Measurements from ENCODE around the gene XKR8. TPM values are rescaled to one million over a fixed set of nuclear protein-coding genes. Genes with fewer than 3 reads are reported as not detected.
A peak's percentile ranks its signal among the peaks of the same experiment; 100 is the strongest.

XKR8 gene
- total RNA-seq, 2 experiments from 2014 or later = 8.0 TPM

GRCh38 chr1:27957655-27958054 lies 2.1 kb upstream of the XKR8 start:
- H3K27ac Mint-ChIP-seq = no peak overlapping the region
- no peak overlapping the region for H3K4me3 Mint-ChIP-seq
- ChIA-PET CTCF (interaction anchor here (0.8 to 1.8 kb wide), 5 partner anchors 17 to 251 kb away, joined by 3 to 8 read pairs (median 4); no protein-coding TSS in a partner anchor), POLR2A (interaction anchor here (0.9 kb wide), 1 partner anchor 13 kb away, joined by 3 read pairs; no protein-coding TSS in a partner anchor)
- DNase-seq = no peak
- H3K4me1 Mint-ChIP-seq (ENCODE audit: low read depth) = peaks cover 22% of the 10 kb centered on the region
- H3K36me3 Mint-ChIP-seq (ENCODE audit: low read depth) = no peaks in the 10 kb centered on the region
- H3K9me3 Mint-ChIP-seq (ENCODE audit: insufficient read depth) = no peaks in the 10 kb centered on the region
- no peak for ATAC-seq
- H3K27me3 Mint-ChIP-seq (ENCODE audit: low read depth) = peaks cover 9% of the 10 kb centered on the region

- ATAC-seq (no peak), DNase-seq (no peak)
- Mint-ChIP-seq H3K27ac (no peak overlapping the region), H3K9me3 (ENCODE audit: insufficient read depth) (no peaks in the 10 kb centered on the region), H3K4me3 (peak overlapping the region; percentile 80), H3K4me1 (ENCODE audit: low read depth) (peaks cover 26% of the 10 kb centered on the region), H3K36me3 (ENCODE audit: low read depth) (peaks cover under 1% of the 10 kb centered on the region), H3K27me3 (ENCODE audit: low read depth) (peaks cover 6% of the 10 kb centered on the region)
- ChIA-PET CTCF (interaction anchor here (1.0 to 4.1 kb wide), 4 partner anchors 7 to 250 kb away, joined by 4 to 11 read pairs (median 6); no protein-coding TSS in a partner anchor), POLR2A (interaction anchor here (0.9 to 1.2 kb wide), 3 partner anchors 12 to 127 kb away, joined by 3 read pairs; no protein-coding TSS in a partner anchor)
Observed at GRCh38 chr1:27958513-27958912, 1.3 kb upstream of the XKR8 start.

- H3K27ac Mint-ChIP-seq = peak overlapping the region; percentile 28
- H3K36me3 Mint-ChIP-seq (ENCODE audit: low read depth) = peaks cover 9% of the 10 kb centered on the region
Observed at GRCh38 chr1:27960762-27961645, 1.2 kb downstream of the XKR8 start.

GRCh38 chr1:27961646-27962221 lies 2.0 kb downstream of the XKR8 start:
- Mint-ChIP-seq H3K4me1 (ENCODE audit: low read depth) (peaks cover 30% of the 10 kb centered on the region), H3K9me3 (ENCODE audit: insufficient read depth) (no peaks in the 10 kb centered on the region), H3K4me3 (peak overlapping the region; percentile 80), H3K27me3 (ENCODE audit: low read depth) (no peaks in the 10 kb centered on the region), H3K27ac (no peak overlapping the region), H3K36me3 (ENCODE audit: low read depth) (peaks cover 13% of the 10 kb centered on the region)
- no peak for DNase-seq
- ATAC-seq = no peak
- POLR2A ChIA-PET = no interaction called here
- CTCF ChIA-PET = interaction anchor here (0.8 to 4.1 kb wide), 7 partner anchors 10 to 104 kb away, joined by 3 to 11 read pairs (median 4); no protein-coding TSS in a partner anchor

More at GRCh38 chr1:27960762-27961645, 1.2 kb downstream of the XKR8 start:
- ChIA-PET POLR2A (interaction anchor here (1.2 kb wide), 1 partner anchor 32 kb away, joined by 3 read pairs; no protein-coding TSS in a partner anchor), CTCF (interaction anchor here (0.8 to 4.1 kb wide), 7 partner anchors 10 to 103 kb away, joined by 3 to 11 read pairs (median 4); no protein-coding TSS in a partner anchor)
- peak overlapping the region; percentile 80 for H3K4me3 Mint-ChIP-seq
- ATAC-seq (no peak), DNase-seq (no peak)
- H3K4me1 Mint-ChIP-seq (ENCODE audit: low read depth) = peaks cover 30% of the 10 kb centered on the region
- H3K9me3 Mint-ChIP-seq (ENCODE audit: insufficient read depth) = no peaks in the 10 kb centered on the region
- peaks cover 3% of the 10 kb centered on the region for H3K27me3 Mint-ChIP-seq (ENCODE audit: low read depth)

GRCh38 chr1:27963393-27963792 lies 3.6 kb downstream of the XKR8 start:
- Mint-ChIP-seq H3K27ac (no peak overlapping the region), H3K27me3 (ENCODE audit: low read depth) (no peaks in the 10 kb centered on the region), H3K4me3 (no peak overlapping the region), H3K36me3 (ENCODE audit: low read depth) (peaks cover 18% of the 10 kb centered on the region), H3K4me1 (ENCODE audit: low read depth) (peaks cover 32% of the 10 kb centered on the region), H3K9me3 (ENCODE audit: insufficient read depth) (no peaks in the 10 kb centered on the region)
- DNase-seq = no peak
- CTCF ChIA-PET = no interaction called here
- POLR2A ChIA-PET = no interaction called here
- no peak for ATAC-seq

- H3K4me3 Mint-ChIP-seq = no peak overlapping the region
- no peak for DNase-seq
- H3K27ac Mint-ChIP-seq = no peak overlapping the region
- peaks cover 22% of the 10 kb centered on the region for H3K36me3 Mint-ChIP-seq (ENCODE audit: low read depth)
- no peak for ATAC-seq
- no peaks in the 10 kb centered on the region for H3K9me3 Mint-ChIP-seq (ENCODE audit: insufficient read depth)
- CTCF ChIA-PET = interaction anchor here (1.6 kb wide), 1 partner anchor 26 kb away, joined by 4 read pairs; no protein-coding TSS in a partner anchor
- no peaks in the 10 kb centered on the region for H3K27me3 Mint-ChIP-seq (ENCODE audit: low read depth)
- peaks cover 25% of the 10 kb centered on the region for H3K4me1 Mint-ChIP-seq (ENCODE audit: low read depth)
- POLR2A ChIA-PET = no interaction called here
Observed at GRCh38 chr1:27966402-27967105, 6.8 kb downstream of the XKR8 start.

- H3K9me3 Mint-ChIP-seq (ENCODE audit: insufficient read depth) = no peaks in the 10 kb centered on the region
- CTCF ChIA-PET = no interaction called here
- H3K27me3 Mint-ChIP-seq (ENCODE audit: low read depth) = no peaks in the 10 kb centered on the region
- DNase-seq (no peak), ATAC-seq (no peak)
- H3K4me3 Mint-ChIP-seq = no peak overlapping the region
- peaks cover 25% of the 10 kb centered on the region for H3K36me3 Mint-ChIP-seq (ENCODE audit: low read depth)
- no peak overlapping the region for H3K27ac Mint-ChIP-seq
- peaks cover 20% of the 10 kb centered on the region for H3K4me1 Mint-ChIP-seq (ENCODE audit: low read depth)
- POLR2A ChIA-PET = no interaction called here
Observed at GRCh38 chr1:27967106-27967883, 7.5 kb downstream of the XKR8 start.

GRCh38 chr1:27967884-27968466 lies 8.2 kb downstream of the XKR8 start:
- ChIA-PET POLR2A (no interaction called here), CTCF (interaction anchor here (0.6 to 1.6 kb wide), 3 partner anchors 10 to 29 kb away, joined by 3 read pairs; no protein-coding TSS in a partner anchor)
- Mint-ChIP-seq H3K4me3 (no peak overlapping the region), H3K27ac (no peak overlapping the region), H3K4me1 (ENCODE audit: low read depth) (peaks cover 19% of the 10 kb centered on the region), H3K27me3 (ENCODE audit: low read depth) (no peaks in the 10 kb centered on the region), H3K36me3 (ENCODE audit: low read depth) (peaks cover 26% of the 10 kb centered on the region), H3K9me3 (ENCODE audit: insufficient read depth) (no peaks in the 10 kb centered on the region)
- ATAC-seq (no peak), DNase-seq (no peak)

GRCh38 chr1:27968692-27969091 lies 8.9 kb downstream of the XKR8 start:
- ChIA-PET CTCF (interaction anchor here (0.6 to 1.6 kb wide), 3 partner anchors 9 to 30 kb away, joined by 3 read pairs; no protein-coding TSS in a partner anchor), POLR2A (no interaction called here)
- H3K4me1 Mint-ChIP-seq (ENCODE audit: low read depth) = peaks cover 14% of the 10 kb centered on the region
- H3K36me3 Mint-ChIP-seq (ENCODE audit: low read depth) = peaks cover 27% of the 10 kb centered on the region
- no peak for DNase-seq
- H3K4me3 Mint-ChIP-seq = no peak overlapping the region
- H3K27ac Mint-ChIP-seq = no peak overlapping the region
- H3K9me3 Mint-ChIP-seq (ENCODE audit: insufficient read depth) = no peaks in the 10 kb centered on the region
- no peak for ATAC-seq
- no peaks in the 10 kb centered on the region for H3K27me3 Mint-ChIP-seq (ENCODE audit: low read depth)

- Mint-ChIP-seq H3K9me3 (ENCODE audit: insufficient read depth) (no peaks in the 10 kb centered on the region), H3K27me3 (ENCODE audit: low read depth) (no peaks in the 10 kb centered on the region), H3K36me3 (ENCODE audit: low read depth) (peaks cover 20% of the 10 kb centered on the region), H3K27ac (no peak overlapping the region), H3K4me1 (ENCODE audit: low read depth) (peaks cover 12% of the 10 kb centered on the region), H3K4me3 (no peak overlapping the region)
- CTCF ChIA-PET = interaction anchor here (1.0 to 1.3 kb wide), 3 partner anchors 10 to 142 kb away, joined by 3 to 4 read pairs (median 3); no protein-coding TSS in a partner anchor
- DNase-seq (no peak), ATAC-seq (no peak)
- POLR2A ChIA-PET = interaction anchor here (1.3 kb wide), 1 partner anchor 12 kb away, joined by 3 read pairs; no protein-coding TSS in a partner anchor
Observed at GRCh38 chr1:27970401-27970800, 10.6 kb downstream of the XKR8 start.

All from activated CD8-positive, alpha-beta T cell treated with anti-CD3 and anti-CD28 coated beads, Interleukin-2, amount 10 ng/mL, durations not matched to agents 7 days and 5 days (primary cell).